ENCODE results near the gene AHR.
"Not testable (repeated sequence)": the region's sequence is repeated elsewhere in the genome, so short reads cannot be mapped to it uniquely, and the experiment has no call there.

Gene AHR

GRCh38 chr7:17374654-17375053 is 76.2 kb downstream of the AHR start:
- TF ChIP-seq ZNF629 (tag by site-specific recombination; IDR thresholded peaks at IDR 0.05) (peak; percentile 30; the same call in 1 of the 2 replicates), ZNF366 (tag by site-specific recombination; conservative IDR thresholded peaks at IDR 0.05) (0 out of 2 replicates have a peak, but pooled peaks have one; percentile 36), HOXA7 (CRISPR knock-in tag; IDR thresholded peaks at IDR 0.05; ENCODE audit: borderline replicate concordance) (no peak)
- ChIA-PET CTCF (interaction anchor here (0.6 to 1.1 kb wide), 2 partner anchors 37 to 73 kb away, joined by 3 read pairs; no protein-coding TSS in a partner anchor), POLR2A (no interaction called here)

GRCh38 chr7:17376595-17376994 is 78.1 kb downstream of the AHR start:
- Histone ChIP-seq H3K9me3 (ENCODE audit: control insufficient read depth, insufficient read depth, low read depth, low read length) (no peaks in the 10 kb centered on the region), H3K36me3 (ENCODE audit: control insufficient read depth in 2 of 2, insufficient read depth in 1 of 2, low read length in 2 of 2) (no peaks in the 10 kb centered on the region), H3K4me1 (ENCODE audit: control insufficient read depth, insufficient read depth, low read length) (peaks cover 8% of the 10 kb centered on the region; the same call in 1 of the 2 replicates), H3K27ac (ENCODE audit: extremely low read depth, low read depth, low read length) (no peak overlapping the region), H3K4me3 (ENCODE audit: low read depth, low read length) (no peak overlapping the region)
- no peak for TF ChIP-seq ZNF112 (tag by site-specific recombination; IDR thresholded peaks at IDR 0.05)
- no peak for TF ChIP-seq ZSCAN23 (tag by site-specific recombination; IDR thresholded peaks at IDR 0.05)
- TF ChIP-seq SCRT2 (tag by site-specific recombination; IDR thresholded peaks at IDR 0.05) = no peak
- TF ChIP-seq ZNF600 (tag by site-specific recombination; IDR thresholded peaks at IDR 0.05) = no peak
- TF ChIP-seq ZFP37 (tag by site-specific recombination; IDR thresholded peaks at IDR 0.05) = no peak
- TF ChIP-seq ZNF169 (tag by site-specific recombination; IDR thresholded peaks at IDR 0.05) = no peak
- no peak for TF ChIP-seq KLF16 (tag by site-specific recombination; IDR thresholded peaks at IDR 0.05)
- TF ChIP-seq KLF10 (tag by site-specific recombination; IDR thresholded peaks at IDR 0.05) = no peak
- TF ChIP-seq ZNF132 (tag by site-specific recombination; IDR thresholded peaks at IDR 0.05; ENCODE audit: borderline replicate concordance) = no peak
- TF ChIP-seq ZNF776 (tag by site-specific recombination; IDR thresholded peaks at IDR 0.05; ENCODE audit: borderline replicate concordance) = no peak
- TF ChIP-seq ZNF768 (tag by site-specific recombination; IDR thresholded peaks at IDR 0.05) = no peak
- no peak for TF ChIP-seq AEBP2 (tag by site-specific recombination; IDR thresholded peaks at IDR 0.05; ENCODE audit: borderline replicate concordance)
- no peak for TF ChIP-seq ZNF280C (tag by site-specific recombination; IDR thresholded peaks at IDR 0.05)
- no peak for TF ChIP-seq GLIS1 (tag by site-specific recombination; IDR thresholded peaks at IDR 0.05)
- no peak for TF ChIP-seq SALL2 (tag by site-specific recombination; IDR thresholded peaks at IDR 0.05; ENCODE audit: borderline replicate concordance)
- CTCF ChIA-PET = no interaction called here
- POLR2A ChIA-PET = no interaction called here

More at GRCh38 chr7:17374654-17375053, 76.2 kb downstream of the AHR start:
- Histone ChIP-seq H3K4me1 (ENCODE audit: control insufficient read depth, insufficient read depth, low read length) (peaks cover 4% of the 10 kb centered on the region; the same call in 1 of the 2 replicates), H3K27ac (ENCODE audit: extremely low read depth, low read depth, low read length) (no peak overlapping the region), H3K9me3 (ENCODE audit: control insufficient read depth, insufficient read depth, low read depth, low read length) (no peaks in the 10 kb centered on the region), H3K4me3 (ENCODE audit: low read depth, low read length) (no peak overlapping the region), H3K36me3 (ENCODE audit: control insufficient read depth in 2 of 2, insufficient read depth in 1 of 2, low read length in 2 of 2) (no peaks in the 10 kb centered on the region)

GRCh38 chr7:17380736-17381662 is 82.5 kb downstream of the AHR start:
- TF ChIP-seq ZNF140 (tag by site-specific recombination; IDR thresholded peaks at IDR 0.05) = no peak
- Histone ChIP-seq H3K4me3 (ENCODE audit: low read depth, low read length) (no peak overlapping the region), H3K36me3 (ENCODE audit: control insufficient read depth in 2 of 2, insufficient read depth in 1 of 2, low read length in 2 of 2) (no peaks in the 10 kb centered on the region), H3K4me1 (ENCODE audit: control insufficient read depth, insufficient read depth, low read length) (0 out of 2 replicates have a peak, but pooled peaks cover 4% of the 10 kb centered on the region), H3K9me3 (ENCODE audit: control insufficient read depth, insufficient read depth, low read depth, low read length) (no peaks in the 10 kb centered on the region), H3K27ac (ENCODE audit: extremely low read depth, low read depth, low read length) (no peak overlapping the region)
- POLR2A ChIA-PET = no interaction called here
- CTCF ChIA-PET = no interaction called here

GRCh38 chr7:17382408-17383354 is 84.2 kb downstream of the AHR start:
- H3K4me3 ChIP-seq (ENCODE audit: low read depth, low read length); POLR2A ChIA-PET; H3K27ac ChIP-seq (ENCODE audit: extremely low read depth, low read depth, low read length); H3K9me3 ChIP-seq (ENCODE audit: control insufficient read depth, insufficient read depth, low read depth, low read length); H3K4me1 ChIP-seq (ENCODE audit: control insufficient read depth, insufficient read depth, low read length); H3K36me3 ChIP-seq (ENCODE audit: control insufficient read depth in 2 of 2, insufficient read depth in 1 of 2, low read length in 2 of 2): not testable (repeated sequence)
- CTCF ChIA-PET = interaction anchor here (0.7 kb wide), 1 partner anchor 604 kb away, joined by 3 read pairs; no protein-coding TSS in a partner anchor
